ENCODE data around the gene GRIP2.

DNA sequence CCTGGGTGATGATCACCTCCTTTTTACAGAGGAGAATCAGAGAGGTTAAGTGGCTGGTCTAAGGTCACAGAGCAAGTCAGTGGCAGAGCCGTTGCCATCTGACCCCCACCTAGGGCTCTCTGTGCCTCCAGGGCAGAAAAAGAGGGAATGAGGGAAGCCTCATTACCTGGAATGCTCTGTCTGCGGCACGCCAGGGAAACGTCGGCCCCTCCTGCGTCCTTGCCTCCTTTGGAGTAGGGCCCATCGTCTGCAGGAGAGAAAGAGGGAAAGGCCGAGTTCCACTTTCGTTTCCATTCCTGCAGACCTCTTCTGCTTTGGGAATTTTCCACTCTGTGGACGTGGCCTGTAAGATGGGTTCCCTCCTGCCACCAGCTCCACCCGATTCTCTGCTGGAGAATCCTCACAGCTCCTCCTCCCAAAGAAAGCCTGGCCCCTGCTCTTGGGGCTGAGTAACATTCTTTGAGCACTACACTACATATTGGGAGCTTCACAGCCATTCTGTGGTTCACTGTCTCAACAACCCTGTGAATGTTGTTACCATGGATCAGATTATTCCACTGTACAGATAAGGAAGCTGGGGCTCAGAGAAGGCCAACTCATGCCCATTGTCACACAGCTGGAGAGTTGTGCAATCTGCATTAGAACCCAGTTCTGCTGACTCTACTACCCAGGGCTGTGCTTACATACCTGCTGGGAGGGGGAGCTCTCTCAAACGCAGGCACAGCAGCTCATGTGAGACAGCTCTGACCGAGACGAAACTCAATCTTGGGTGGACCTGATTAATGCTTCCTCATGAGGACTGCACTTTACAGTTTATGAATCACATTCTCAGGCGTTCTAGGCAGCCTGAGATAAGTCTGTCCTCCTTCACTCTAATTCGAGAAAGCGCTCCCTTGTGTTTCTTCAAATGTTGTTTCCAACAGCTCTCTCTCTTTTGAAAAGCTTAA lies 14.2 kb downstream of the GRIP2 start:
- no peak for TF ChIP-seq POLR2AphosphoS5 (IDR thresholded peaks at IDR 0.05; ENCODE audit: low read depth, low read length)
- no peak for TF ChIP-seq SIN3A (IDR thresholded peaks at IDR 0.05; ENCODE audit: borderline replicate concordance, insufficient read depth, low read length)

Measured in PFSK-1 (cell line).